Measurements from ENCODE around the gene SMARCA5. TPM values are rescaled to one million over a fixed set of nuclear protein-coding genes. Genes with fewer than 3 reads are reported as not detected.

Gene SMARCA5
- total and polyA plus RNA-seq, 10 of the 15 experiments (the other 5 are each of a cell fraction or from before 2014, with no cell fraction given), result 21.7 to 69.6 (median 37.4) TPM

- H3K4me1 ChIP-seq (ENCODE audit: control insufficient read depth, insufficient read depth, low read length), result no peaks in the 10 kb centered on the region
- in situ Hi-C loops (cut with MboI), result no loop called here
- H3K9ac ChIP-seq (ENCODE audit: control insufficient read depth, insufficient read depth, low read length), result no peak overlapping the region
- no TSS peak for BruUV-seq (replicated peaks)
- WGBS (ENCODE audit: insufficient coverage, insufficient replicate concordance, low lambda C conversion rate, missing lambda C conversion rate), result 78% methylated on average over 1 of the region's 1 CpG
- H3K27ac ChIP-seq (ENCODE audit: control insufficient read depth, insufficient read depth), result no peak overlapping the region
- SMC1A ChIA-PET (ENCODE audit: uncharacterized antibody, unreplicated experiment), result no interaction called here
- ATAC-seq (no peak), FAIRE-seq (no peak), DNase-seq (ENCODE audit: low read depth, low spot score) (no peak)
- no peaks in the 10 kb centered on the region for H4K20me1 ChIP-seq (ENCODE audit: control insufficient read depth, insufficient read depth)
- no peak overlapping the region for H3K4me2 ChIP-seq (ENCODE audit: control insufficient read depth, insufficient read depth)
- H3K79me2 ChIP-seq (ENCODE audit: control insufficient read depth, insufficient read depth, low read length), result no peaks in the 10 kb centered on the region
- RAD21 ChIA-PET (ENCODE audit: unreplicated experiment), result no interaction called here
- no peaks in the 10 kb centered on the region for H3K36me3 ChIP-seq (ENCODE audit: control insufficient read depth in 2 of 2, insufficient read depth in 2 of 2, low read length in 1 of 2)
- TF ChIP-seq NFXL1 (IDR thresholded peaks at IDR 0.05; ENCODE audit: borderline replicate concordance) (no peak), SKIL (IDR thresholded peaks at IDR 0.05; ENCODE audit: low read depth, poor library complexity, severe bottlenecking) (no peak), ETV6 (conservative IDR thresholded peaks at IDR 0.05 in 1 of 2, IDR thresholded peaks at IDR 0.05 in 1 of 2; ENCODE audit: borderline replicate concordance in 1 of 2, low read depth in 1 of 2) (no peak), ZBTB11 (CRISPR knock-in tag; IDR thresholded peaks at IDR 0.05) (no peak), POLR2AphosphoS2 (IDR thresholded peaks at IDR 0.05; ENCODE audit: low read depth, low read length) (no peak), TCF12 (IDR thresholded peaks at IDR 0.05; ENCODE audit: low read depth, low read length) (no peak)
- TF ChIP-seq, protein P1, sequence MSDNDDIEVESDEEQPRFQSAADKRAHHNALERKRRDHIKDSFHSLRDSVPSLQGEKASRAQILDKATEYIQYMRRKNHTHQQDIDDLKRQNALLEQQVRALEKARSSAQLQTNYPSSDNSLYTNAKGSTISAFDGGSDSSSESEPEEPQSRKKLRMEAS (IDR thresholded peaks at IDR 0.05; ENCODE audit: low read depth, low read length), result no peak
- H3K9me3 ChIP-seq (replicated peaks; ENCODE audit: control insufficient read depth, insufficient read depth, low read length), result no peaks in the 10 kb centered on the region
- H3K4me3 ChIP-seq, result no peak overlapping the region
- intact Hi-C loops (cut with micrococcal nuclease; ENCODE audit: unreplicated experiment), result no loop called here
- CTCF ChIA-PET, result interaction anchor here (1.1 kb wide), 1 partner anchor 131 kb away, joined by 3 read pairs; no protein-coding TSS in a partner anchor
- H2AFZ ChIP-seq (ENCODE audit: control insufficient read depth, low read depth, low read length), result no peak overlapping the region
- POLR2A ChIA-PET, result no interaction called here
- H3K27me3 ChIP-seq (replicated peaks in 1 of 2; ENCODE audit: control insufficient read depth in 2 of 2, insufficient read depth in 2 of 2, low read length in 1 of 2), result no peaks in the 10 kb centered on the region; a peak in 1 of 4 replicates
Measured at GRCh38 chr4:143506031-143506430, 7.5 kb upstream of the SMARCA5 start.
